ENCODE measurements around the gene NBPF3.
"Not testable (repeated sequence)": the region's sequence is repeated elsewhere in the genome, so short reads cannot be mapped to it uniquely, and the experiment has no call there.

The NBPF3 gene, protein sequence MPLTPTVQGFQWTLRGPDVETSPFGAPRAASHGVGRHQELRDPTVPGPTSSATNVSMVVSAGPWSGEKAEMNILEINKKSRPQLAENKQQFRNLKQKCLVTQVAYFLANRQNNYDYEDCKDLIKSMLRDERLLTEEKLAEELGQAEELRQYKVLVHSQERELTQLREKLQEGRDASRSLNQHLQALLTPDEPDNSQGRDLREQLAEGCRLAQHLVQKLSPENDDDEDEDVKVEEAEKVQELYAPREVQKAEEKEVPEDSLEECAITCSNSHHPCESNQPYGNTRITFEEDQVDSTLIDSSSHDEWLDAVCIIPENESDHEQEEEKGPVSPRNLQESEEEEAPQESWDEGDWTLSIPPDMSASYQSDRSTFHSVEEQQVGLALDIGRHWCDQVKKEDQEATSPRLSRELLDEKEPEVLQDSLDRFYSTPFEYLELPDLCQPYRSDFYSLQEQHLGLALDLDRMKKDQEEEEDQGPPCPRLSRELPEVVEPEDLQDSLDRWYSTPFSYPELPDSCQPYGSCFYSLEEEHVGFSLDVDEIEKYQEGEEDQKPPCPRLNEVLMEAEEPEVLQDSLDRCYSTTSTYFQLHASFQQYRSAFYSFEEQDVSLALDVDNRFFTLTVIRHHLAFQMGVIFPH

DNA sequence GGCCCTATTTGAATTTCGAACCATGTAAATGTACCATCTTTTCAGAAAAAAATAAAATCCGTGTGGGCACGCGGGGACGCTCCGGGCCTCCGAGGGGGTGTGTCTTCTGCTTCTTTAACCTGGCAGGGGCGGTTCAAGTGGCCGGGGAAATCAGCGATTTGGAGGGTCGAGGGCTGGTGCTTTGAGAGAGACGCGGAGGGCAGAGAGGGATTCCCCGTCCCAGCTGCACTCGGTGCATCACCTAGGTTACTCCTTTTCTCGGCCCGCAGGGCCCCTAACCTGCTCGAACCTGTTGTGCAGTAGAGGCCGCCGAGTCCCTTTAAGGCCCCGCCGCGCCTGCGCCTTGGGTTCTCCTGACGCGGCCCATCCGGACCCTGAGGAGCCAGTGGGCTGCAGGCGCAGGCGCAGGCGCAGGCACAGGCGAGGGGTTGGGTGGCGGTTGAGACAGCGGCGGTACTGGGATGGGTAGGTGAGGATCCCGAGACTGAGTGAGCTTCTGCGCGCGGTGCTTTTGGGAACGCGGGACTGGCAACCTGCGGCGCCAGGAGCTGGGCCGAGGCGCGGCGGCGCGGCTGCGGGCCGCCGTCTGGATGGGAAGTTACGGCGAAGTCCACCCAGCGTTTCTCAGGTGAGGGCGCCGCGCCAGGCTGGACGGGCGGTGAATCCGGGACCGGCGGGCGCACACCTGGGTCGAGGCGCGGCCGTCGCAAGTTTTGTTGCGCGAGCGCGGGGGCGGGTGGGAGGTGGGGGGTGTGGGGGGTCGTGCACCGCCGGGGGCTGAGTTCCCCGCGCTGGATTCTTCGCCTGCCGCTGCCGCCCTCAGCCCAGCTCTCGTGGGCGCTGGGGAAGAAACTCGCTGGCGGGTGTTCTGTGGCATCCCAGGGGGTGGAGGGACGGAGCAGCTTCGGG lies at the start of gene NBPF3:
Gene NBPF3 (plus strand): TSS at position 417 of the 909 bp plus-strand sequence. CDS start 4,950 bp downstream, outside the sequence.
- DNase-seq, result peak; percentile 87

DNA sequence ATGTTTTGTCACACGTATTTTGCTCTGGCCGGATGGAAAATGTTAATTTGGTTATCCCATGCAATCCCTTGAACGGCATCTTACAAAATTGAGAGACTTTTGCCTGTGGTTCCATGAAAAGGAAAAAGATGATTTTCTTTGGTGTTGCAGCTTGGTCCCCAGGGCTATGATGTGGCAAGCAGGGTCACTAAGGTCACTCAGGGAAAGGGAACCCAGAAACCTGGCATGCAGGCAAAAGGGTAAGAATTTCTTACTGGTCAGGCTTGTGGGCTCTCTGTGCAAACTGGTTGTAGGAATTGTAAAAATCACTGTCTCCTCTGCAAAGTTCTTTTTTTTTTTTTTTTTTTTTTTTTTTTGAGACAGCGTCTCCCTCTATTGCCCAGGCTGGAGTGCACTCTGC lies 48.4 kb upstream of the NBPF3 start:
- DNase-seq, result no peak

GRCh38 chr1:21392587-21393263 lies 47.2 kb upstream of the NBPF3 start:
- no peak for DNase-seq

GRCh38 chr1:21396516-21396915 lies 43.4 kb upstream of the NBPF3 start:
- DNase-seq, result no peak

- DNase-seq, result peak; percentile 79
Measured at GRCh38 chr1:21397813-21398188, 42.1 kb upstream of the NBPF3 start.

GRCh38 chr1:21401726-21402346 lies 38.1 kb upstream of the NBPF3 start:
- not testable (repeated sequence) for DNase-seq

DNA sequence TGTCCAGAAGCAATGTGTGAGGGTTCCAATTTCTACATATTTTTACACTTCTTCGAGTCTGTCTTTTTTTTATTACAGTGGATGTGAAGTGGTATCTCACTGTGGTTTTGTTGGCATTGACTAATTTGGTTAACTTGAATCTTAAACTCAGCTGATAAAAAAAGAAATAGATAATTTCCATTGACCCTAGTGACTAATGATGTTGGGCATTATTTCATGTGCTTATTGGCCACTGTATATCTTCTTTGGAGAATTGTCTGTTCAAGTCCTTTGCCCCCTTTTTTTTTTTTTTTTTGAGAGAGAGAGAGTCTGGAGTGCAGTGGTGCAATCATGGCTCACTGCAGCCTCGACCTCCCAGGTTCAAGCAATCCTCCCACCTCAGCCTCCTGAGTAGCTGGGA lies 33.3 kb upstream of the NBPF3 start:
- DNase-seq, result no peak

- not testable (repeated sequence) for DNase-seq
Measured at GRCh38 chr1:21409897-21410296, 30.0 kb upstream of the NBPF3 start.

DNA sequence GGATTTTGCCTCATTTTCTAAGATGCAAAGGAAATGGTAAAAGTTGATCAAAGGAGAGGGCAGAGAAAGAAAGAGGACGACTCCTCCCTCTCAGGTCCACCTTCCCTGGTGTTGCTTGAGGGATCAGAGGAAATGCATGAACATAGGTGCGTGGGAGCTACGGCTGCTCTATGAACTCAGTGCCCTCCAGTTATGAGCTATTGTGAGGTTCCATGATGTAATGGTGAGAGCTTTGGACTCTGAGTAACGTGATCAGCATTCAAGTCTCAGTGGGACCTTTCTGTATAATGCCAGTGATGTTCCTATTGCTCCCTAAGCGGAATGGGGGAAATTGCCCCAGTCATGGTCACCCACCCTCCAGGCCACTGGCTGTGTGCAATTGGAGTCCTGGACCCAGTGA lies 25.9 kb upstream of the NBPF3 start:
- no peak for DNase-seq

- not testable (repeated sequence) for DNase-seq
Measured at GRCh38 chr1:21420378-21420777, 19.6 kb upstream of the NBPF3 start.

DNA sequence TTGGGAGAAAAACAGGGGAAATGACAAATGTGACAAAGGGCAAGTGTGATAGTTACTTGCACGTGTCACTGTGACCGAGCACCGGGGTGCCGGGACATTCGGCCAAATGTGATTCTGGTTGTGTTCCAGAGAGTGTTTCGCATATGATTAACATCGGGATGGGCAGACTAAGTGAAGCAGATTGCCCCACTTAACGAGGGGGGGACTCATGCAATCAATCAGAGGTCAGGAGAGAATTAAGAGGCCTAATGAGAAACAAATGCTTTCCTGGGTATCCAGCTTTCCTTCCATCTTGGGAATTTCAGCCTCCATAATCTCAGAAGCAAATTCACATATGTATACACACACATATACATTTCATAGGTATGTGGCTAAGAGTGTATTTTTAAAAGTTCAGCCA lies 18.6 kb upstream of the NBPF3 start:
- DNase-seq, result not testable (repeated sequence)

DNA sequence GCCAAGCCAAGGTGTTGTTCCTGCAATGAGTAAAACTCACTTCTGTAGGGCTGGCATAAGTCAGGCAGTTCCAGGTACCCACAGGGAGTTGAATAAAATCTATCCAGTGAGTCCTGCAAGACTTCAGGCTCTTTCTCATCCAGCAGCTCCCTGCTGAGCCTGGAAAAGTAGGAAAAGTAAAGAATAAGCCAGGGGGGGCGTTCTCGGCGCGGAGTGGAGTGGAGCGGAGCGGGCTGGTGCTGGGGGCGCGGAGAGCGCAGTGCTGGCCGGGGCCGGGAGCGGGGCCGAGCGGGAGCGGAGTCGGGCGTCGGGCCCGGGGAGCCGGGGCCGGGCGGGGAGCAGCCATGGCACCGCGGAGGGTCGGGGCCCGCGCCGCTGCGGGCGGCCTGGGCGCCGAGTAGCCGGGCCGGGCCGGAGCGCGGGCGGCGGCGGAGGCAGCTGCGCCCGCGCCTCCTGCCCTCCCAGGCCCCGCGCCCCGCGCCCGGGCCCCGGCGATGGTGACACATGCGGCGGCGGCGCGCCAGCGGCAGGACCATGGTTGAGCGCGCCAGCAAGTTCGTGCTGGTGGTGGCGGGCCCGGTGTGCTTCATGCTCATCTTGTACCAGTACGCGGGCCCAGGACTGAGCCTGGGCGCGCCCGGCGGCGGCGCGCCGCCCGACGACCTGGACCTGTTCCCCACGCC lies 12.0 kb upstream of the NBPF3 start:
- DNase-seq, result not testable (repeated sequence)

- DNase-seq, result not testable (repeated sequence)
Measured at GRCh38 chr1:21428481-21429073, 11.4 kb upstream of the NBPF3 start.

GRCh38 chr1:21429210-21429609 lies 10.7 kb upstream of the NBPF3 start:
- not testable (repeated sequence) for DNase-seq

DNA sequence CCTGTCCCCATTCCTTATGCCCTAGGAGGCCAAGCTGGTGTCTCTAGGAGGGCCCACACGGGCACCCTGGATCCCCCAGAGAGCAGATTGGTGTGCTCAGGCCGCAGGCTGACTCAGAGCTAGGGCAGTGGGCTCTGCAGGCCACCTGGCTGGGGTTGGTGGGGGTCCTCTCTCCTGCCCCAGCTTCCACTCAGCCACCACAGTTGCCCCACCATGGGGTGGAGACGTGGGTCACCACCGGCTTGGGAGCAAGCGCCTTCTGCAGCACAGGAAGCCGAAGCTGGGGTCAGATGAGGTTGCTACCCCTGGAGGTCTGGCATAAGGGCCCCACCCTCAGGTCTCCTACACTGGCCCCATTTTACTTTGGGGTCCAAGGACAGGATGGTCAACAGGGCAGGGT lies 9.1 kb upstream of the NBPF3 start:
- not testable (repeated sequence) for DNase-seq

GRCh38 chr1:21434394-21434793 lies 5.5 kb upstream of the NBPF3 start:
- no peak for DNase-seq

DNA sequence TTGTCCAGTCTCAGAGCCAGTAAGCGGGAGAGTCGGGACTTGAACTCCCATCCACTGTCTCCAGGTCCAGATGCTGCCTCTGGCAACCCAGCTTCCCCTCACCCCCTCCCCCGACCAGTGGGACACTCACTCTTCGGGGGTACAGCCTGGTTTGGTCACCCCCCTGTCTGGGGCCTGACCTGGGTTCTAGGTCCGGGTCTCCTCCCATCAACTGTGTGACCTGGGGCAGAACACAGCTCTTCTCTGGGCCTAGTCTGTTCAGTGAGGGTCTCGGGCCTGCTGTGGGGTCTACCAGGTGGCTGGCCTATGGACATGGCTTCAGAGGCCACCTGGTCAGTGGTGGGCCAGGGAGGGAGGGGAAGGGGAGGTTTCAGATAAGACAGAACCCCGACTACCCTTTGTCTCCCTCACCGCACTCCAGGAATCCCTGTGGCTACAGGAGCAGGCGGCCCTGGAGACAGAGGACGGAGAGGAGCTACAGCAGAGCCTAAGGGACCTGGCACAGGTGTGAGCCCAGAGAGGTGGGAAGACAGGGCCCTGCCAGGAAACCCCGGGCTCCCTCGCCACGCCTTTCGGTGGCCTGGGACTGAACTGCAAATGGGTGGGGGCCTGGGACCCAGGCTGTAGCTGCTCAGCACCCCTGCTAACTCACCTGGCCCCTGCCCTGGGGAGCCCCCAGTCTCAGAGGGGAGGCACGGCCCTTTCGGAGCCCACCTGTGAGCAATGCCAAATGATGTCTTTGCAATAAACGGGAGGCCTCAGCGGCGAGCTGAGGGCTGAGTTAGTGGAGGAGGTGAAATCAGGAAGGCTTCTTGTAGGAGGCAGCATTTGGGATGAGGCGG lies 4.1 kb upstream of the NBPF3 start:
- DNase-seq, result no peak

GRCh38 chr1:21436488-21437340 lies 3.2 kb upstream of the NBPF3 start:
- peak; percentile 28 for DNase-seq

DNA sequence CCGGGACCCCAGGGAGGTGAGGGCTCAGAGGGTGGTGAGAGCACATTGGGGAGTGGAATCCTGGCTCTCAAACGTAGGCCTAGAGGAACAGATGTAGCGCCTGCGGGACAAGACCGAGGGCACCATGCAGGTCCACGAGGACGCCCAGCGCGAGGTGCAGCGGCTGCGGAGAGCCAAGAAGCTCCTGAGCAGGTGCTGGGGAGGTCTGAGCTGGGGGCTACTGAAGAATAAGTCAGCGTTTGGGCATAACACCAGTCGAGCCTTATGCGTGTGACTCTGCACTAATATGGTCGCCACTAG lies 2.6 kb upstream of the NBPF3 start:
- no peak for DNase-seq
